Activated CD4-positive, alpha-beta T cell treated with anti-CD3 and anti-CD28 coated beads, Interleukin-2, amount 10 ng/mL, durations not matched to agents 7 days and 5 days (primary cell): ENCODE data around the gene HMOX2. TPM values are rescaled to one million over a fixed set of nuclear protein-coding genes. Genes with fewer than 3 reads are reported as not detected.

Experiments
- CTCF ChIA-PET: fragments of 350-600 bp; sonication (Branson Sonifier 250); formaldehyde crosslinking; loops from one replicate; lab custom pipeline; 2021; ENCODE audit warnings: antibody characterized with exemption; lab: Charles Lee
- POLR2A ChIA-PET: fragments of 350-600 bp; sonication (Branson Sonifier 250); formaldehyde crosslinking; loops from one replicate; lab custom pipeline; 2021; ENCODE audit warnings: antibody characterized with exemption; lab: Charles Lee
- DNase-seq: peaks from one replicate; pipeline ENCODE4 v3.0.0-alpha.2; 2020
- H3K27ac Mint-ChIP-seq: one replicate; pipeline ENCODE4 v1.8.0; 2021; ENCODE audit warnings: mild to moderate bottlenecking, moderate library complexity, mixed read lengths
- H3K27me3 Mint-ChIP-seq: one replicate; pipeline ENCODE4 v1.8.0; 2021; ENCODE audit warnings: mixed read lengths
- H3K36me3 Mint-ChIP-seq: one replicate; pipeline ENCODE4 v1.8.0; 2021; ENCODE audit warnings: low read depth, mixed read lengths
- H3K4me1 Mint-ChIP-seq: one replicate; pipeline ENCODE4 v1.8.0; 2021; ENCODE audit warnings: mixed read lengths
- H3K4me3 Mint-ChIP-seq: one replicate; pipeline ENCODE4 v1.8.0; 2021; ENCODE audit warnings: mild to moderate bottlenecking, moderate library complexity, mixed read lengths
- H3K9me3 Mint-ChIP-seq: one replicate; pipeline ENCODE4 v1.8.0; 2021; ENCODE audit warnings: mixed read lengths
- total RNA-seq, 2 experiments: library from RNA; stranded (reverse); gene quantifications; one replicate each; pipeline ENCODE4 v1.2.3, GENCODE V29; 2021

The HMOX2 gene
- total RNA-seq, 2 experiments from 2014 or later, result 86.3 to 107 TPM

GRCh38 chr16:4556112-4556511 lies 79.9 kb downstream of the HMOX2 start, which contains the start of gene C16orf96:
C16orf96 (plus strand) TSS chr16:4556340; CDS start chr16:4556490, 150 bp downstream.
- ChIA-PET CTCF (interaction anchor here (1.0 kb wide), 1 partner anchor 51 kb away, joined by 6 read pairs; no protein-coding TSS in a partner anchor), POLR2A (interaction anchor here (0.7 kb wide), 1 partner anchor 58 kb away, joined by 3 read pairs; no protein-coding TSS in a partner anchor)
- Mint-ChIP-seq H3K36me3 (no peaks in the 10 kb centered on the region), H3K4me3 (no peak within 1 kb of the TSS), H3K27me3 (peaks cover 3% of the 10 kb centered on the region), H3K9me3 (no peaks in the 10 kb centered on the region), H3K27ac (peak within 1 kb of the TSS; percentile 62), H3K4me1 (no peaks in the 10 kb centered on the region)
- no peak for DNase-seq

GRCh38 chr16:4556580-4556979 lies 80.4 kb downstream of the HMOX2 start:
- Mint-ChIP-seq H3K27me3 (peaks cover 3% of the 10 kb centered on the region), H3K9me3 (no peaks in the 10 kb centered on the region), H3K27ac (no peak overlapping the region), H3K36me3 (no peaks in the 10 kb centered on the region), H3K4me1 (no peaks in the 10 kb centered on the region), H3K4me3 (no peak overlapping the region)
- ChIA-PET CTCF (interaction anchor here (1.0 kb wide), 1 partner anchor 51 kb away, joined by 6 read pairs; no protein-coding TSS in a partner anchor), POLR2A (no interaction called here)
- DNase-seq, result no peak

GRCh38 chr16:4557973-4558372 lies 81.8 kb downstream of the HMOX2 start:
- Mint-ChIP-seq H3K27ac (no peak overlapping the region), H3K4me3 (no peak overlapping the region), H3K27me3 (no peaks in the 10 kb centered on the region), H3K4me1 (no peaks in the 10 kb centered on the region), H3K36me3 (no peaks in the 10 kb centered on the region), H3K9me3 (no peaks in the 10 kb centered on the region)
- ChIA-PET POLR2A (no interaction called here), CTCF (interaction anchor here (1.5 kb wide), 1 partner anchor 36 kb away, joined by 3 read pairs; no protein-coding TSS in a partner anchor)
- DNase-seq, result no peak

Other genes starting within 250 kb of the HMOX2 start
- gene SRL, start 234.3 kb upstream of the HMOX2 start, total RNA-seq, result not detected
- gene TFAP4, start 203.4 kb upstream of the HMOX2 start, total RNA-seq, result 10 to 100 TPM; 19.3 to 19.7 TPM
- gene GLIS2, start 160.3 kb upstream of the HMOX2 start, total RNA-seq, result under 1 TPM; 0.12 to 0.17 TPM
- gene PAM16, start 125.1 kb upstream of the HMOX2 start, total RNA-seq, result 10 to 100 TPM; 35.1 to 39.3 TPM
- gene VASN, start 104.5 kb upstream of the HMOX2 start, total RNA-seq, result not detected
- 100 to 1,000 TPM; 196 to 211 TPM for gene CORO7, start 59.8 kb upstream of the HMOX2 start, total RNA-seq
- 10 to 100 TPM; 51.6 to 55.0 TPM for gene DNAJA3, start 50.5 kb upstream of the HMOX2 start, total RNA-seq
- gene NMRAL1, start 1.8 kb upstream of the HMOX2 start, total RNA-seq, result 10 to 100 TPM; 34.0 to 35.9 TPM
- gene CDIP1, start 62.4 kb downstream of the HMOX2 start, total RNA-seq, result 10 to 100 TPM; 44.2 to 45.2 TPM
- under 1 TPM; 0.21 to 0.22 TPM for gene C16orf96, start 79.9 kb downstream of the HMOX2 start, total RNA-seq
- gene UBALD1, start 138.5 kb downstream of the HMOX2 start, total RNA-seq, result 10 to 100 TPM; 21.5 to 22.2 TPM
- 10 to 100 TPM; 74.4 to 79.5 TPM for gene MGRN1, start 148.4 kb downstream of the HMOX2 start, total RNA-seq
- 10 to 100 TPM; 32.3 to 35.5 TPM for gene NUDT16L1, start 217.2 kb downstream of the HMOX2 start, total RNA-seq